Measurements from ENCODE around the gene MAGEF1.

MAGEF1 gene

GRCh38 chr3:184748219-184749135 lies 36.6 kb upstream of the MAGEF1 start:
- Mint-ChIP-seq H3K36me3 (ENCODE audit: low read depth) (no peaks in the 10 kb centered on the region), H3K27me3 (peaks cover 15% of the 10 kb centered on the region), H3K4me3 (peak overlapping the region; percentile 27), H3K4me1 (peaks cover 6% of the 10 kb centered on the region), H3K9me3 (no peaks in the 10 kb centered on the region), H3K27ac (peak overlapping the region; percentile 34)
- DNase-seq (no peak), ATAC-seq (peak; percentile 57)

- DNase-seq (no peak), ATAC-seq (no peak)
- H3K27ac Mint-ChIP-seq: no peak overlapping the region
- H3K9me3 Mint-ChIP-seq: no peaks in the 10 kb centered on the region
- H3K27me3 Mint-ChIP-seq: peaks cover 15% of the 10 kb centered on the region
- peaks cover 6% of the 10 kb centered on the region for H3K4me1 Mint-ChIP-seq
- no peaks in the 10 kb centered on the region for H3K36me3 Mint-ChIP-seq (ENCODE audit: low read depth)
- no peak overlapping the region for H3K4me3 Mint-ChIP-seq
Observed at GRCh38 chr3:184746131-184747120, 34.6 kb upstream of the MAGEF1 start.

- no peak for ATAC-seq
- no peak for DNase-seq
- H3K9me3 Mint-ChIP-seq: no peaks in the 10 kb centered on the region
- no peak overlapping the region for H3K4me3 Mint-ChIP-seq
- no peaks in the 10 kb centered on the region for H3K36me3 Mint-ChIP-seq (ENCODE audit: low read depth)
- H3K27me3 Mint-ChIP-seq: peaks cover 15% of the 10 kb centered on the region
- no peak overlapping the region for H3K27ac Mint-ChIP-seq
- peaks cover 6% of the 10 kb centered on the region for H3K4me1 Mint-ChIP-seq
Observed at GRCh38 chr3:184745526-184745925, 33.7 kb upstream of the MAGEF1 start.

GRCh38 chr3:184743248-184743647 lies 31.4 kb upstream of the MAGEF1 start:
- H3K36me3 Mint-ChIP-seq (ENCODE audit: low read depth): no peaks in the 10 kb centered on the region
- no peak for ATAC-seq
- H3K27ac Mint-ChIP-seq: no peak overlapping the region
- no peaks in the 10 kb centered on the region for H3K27me3 Mint-ChIP-seq
- no peaks in the 10 kb centered on the region for H3K9me3 Mint-ChIP-seq
- H3K4me1 Mint-ChIP-seq: peaks cover 8% of the 10 kb centered on the region
- no peak overlapping the region for H3K4me3 Mint-ChIP-seq
- no peak for DNase-seq

- Mint-ChIP-seq H3K27ac (no peak overlapping the region), H3K4me1 (peaks cover 5% of the 10 kb centered on the region), H3K9me3 (no peaks in the 10 kb centered on the region), H3K4me3 (no peak overlapping the region), H3K27me3 (no peaks in the 10 kb centered on the region), H3K36me3 (ENCODE audit: low read depth) (no peaks in the 10 kb centered on the region)
- DNase-seq (no peak), ATAC-seq (no peak)
Observed at GRCh38 chr3:184742676-184743135, 30.8 kb upstream of the MAGEF1 start.

- Mint-ChIP-seq H3K9me3 (no peaks in the 10 kb centered on the region), H3K36me3 (ENCODE audit: low read depth) (no peaks in the 10 kb centered on the region), H3K4me1 (peaks cover 5% of the 10 kb centered on the region), H3K27me3 (no peaks in the 10 kb centered on the region), H3K27ac (no peak overlapping the region), H3K4me3 (no peak overlapping the region)
- DNase-seq (no peak), ATAC-seq (no peak)
Observed at GRCh38 chr3:184741798-184742675, 30.2 kb upstream of the MAGEF1 start.

GRCh38 chr3:184741259-184741556 lies 29.3 kb upstream of the MAGEF1 start:
- Mint-ChIP-seq H3K4me1 (peaks cover 5% of the 10 kb centered on the region), H3K27ac (no peak overlapping the region), H3K27me3 (no peaks in the 10 kb centered on the region), H3K9me3 (no peaks in the 10 kb centered on the region), H3K4me3 (no peak overlapping the region), H3K36me3 (ENCODE audit: low read depth) (no peaks in the 10 kb centered on the region)
- DNase-seq (no peak), ATAC-seq (no peak)

GRCh38 chr3:184740509-184741258 lies 28.8 kb upstream of the MAGEF1 start:
- ATAC-seq (peak; percentile 82), DNase-seq (peak; percentile 26)
- Mint-ChIP-seq H3K36me3 (ENCODE audit: low read depth) (no peaks in the 10 kb centered on the region), H3K27ac (no peak overlapping the region), H3K4me1 (peaks cover 5% of the 10 kb centered on the region), H3K9me3 (no peaks in the 10 kb centered on the region), H3K27me3 (no peaks in the 10 kb centered on the region), H3K4me3 (no peak overlapping the region)

- ATAC-seq: no peak
- Mint-ChIP-seq H3K27ac (no peak overlapping the region), H3K4me1 (peaks cover 5% of the 10 kb centered on the region), H3K4me3 (no peak overlapping the region), H3K36me3 (ENCODE audit: low read depth) (no peaks in the 10 kb centered on the region), H3K27me3 (no peaks in the 10 kb centered on the region), H3K9me3 (no peaks in the 10 kb centered on the region)
- DNase-seq: no peak
Observed at GRCh38 chr3:184739594-184740505, 28.0 kb upstream of the MAGEF1 start.

GRCh38 chr3:184738982-184739381 lies 27.1 kb upstream of the MAGEF1 start:
- Mint-ChIP-seq H3K4me1 (peaks cover 5% of the 10 kb centered on the region), H3K4me3 (no peak overlapping the region), H3K36me3 (ENCODE audit: low read depth) (no peaks in the 10 kb centered on the region), H3K27me3 (no peaks in the 10 kb centered on the region), H3K9me3 (no peaks in the 10 kb centered on the region), H3K27ac (no peak overlapping the region)
- ATAC-seq (no peak), DNase-seq (no peak)

- DNase-seq: no peak
Observed at GRCh38 chr3:184738506-184738890, 26.6 kb upstream of the MAGEF1 start.

GRCh38 chr3:184737641-184738505 lies 26.0 kb upstream of the MAGEF1 start:
- no peak for ATAC-seq
- Mint-ChIP-seq H3K4me3 (no peak overlapping the region), H3K9me3 (no peaks in the 10 kb centered on the region), H3K36me3 (ENCODE audit: low read depth) (no peaks in the 10 kb centered on the region), H3K4me1 (peaks cover 5% of the 10 kb centered on the region), H3K27me3 (no peaks in the 10 kb centered on the region), H3K27ac (no peak overlapping the region)
- no peak for DNase-seq

More at GRCh38 chr3:184738506-184738890, 26.6 kb upstream of the MAGEF1 start:
- ATAC-seq: no peak
- H3K27me3 Mint-ChIP-seq: no peaks in the 10 kb centered on the region
- no peak overlapping the region for H3K4me3 Mint-ChIP-seq
- H3K9me3 Mint-ChIP-seq: no peaks in the 10 kb centered on the region
- H3K36me3 Mint-ChIP-seq (ENCODE audit: low read depth): no peaks in the 10 kb centered on the region
- peaks cover 5% of the 10 kb centered on the region for H3K4me1 Mint-ChIP-seq
- H3K27ac Mint-ChIP-seq: no peak overlapping the region

Measured in activated naive CD8-positive, alpha-beta T cell treated with anti-CD3 and anti-CD28 coated beads, Interleukin-2, amount 50 U/mL, for 24 hours (primary cell).